Hepatocyte (in vitro differentiated cells): Measurements from ENCODE around the gene PTPRN2. TPM values are rescaled to one million over a fixed set of nuclear protein-coding genes. Genes with fewer than 3 reads are reported as not detected.
"Not testable (repeated sequence)": the region's sequence is repeated elsewhere in the genome, so short reads cannot be mapped to it uniquely, and the experiment has no call there.

Experiments used
- DNase-seq: peaks from one replicate; pipeline ENCODE4 v3.0.0-alpha.2; 2016; ENCODE audit warnings: low spot score
- H2AFZ ChIP-seq: fragments of 200-600 bp; sonication (generic); 2 replicates; pipeline ENCODE4 v1.6.0; 2016; ENCODE audit warnings: antibody characterized with exemption, mild to moderate bottlenecking
- H3K27ac ChIP-seq: fragments of 200-600 bp; sonication (generic); 2 replicates; pipeline ENCODE4 v1.5.1; 2016; ENCODE audit warnings: mild to moderate bottlenecking
- H3K27me3 ChIP-seq: fragments of 200-600 bp; sonication (generic); 2 replicates; pipeline ENCODE4 v1.6.1; 2016
- H3K36me3 ChIP-seq: fragments of 200-600 bp; sonication (generic); replicated peaks from 2 replicates; pipeline ENCODE4 v1.5.1; 2016; ENCODE audit warnings: low read depth; ENCODE audit not compliant: insufficient read depth
- H3K4me1 ChIP-seq: fragments of 200-600 bp; sonication (generic); 2 replicates; pipeline ENCODE4 v1.5.1; 2016; ENCODE audit warnings: mild to moderate bottlenecking, moderate library complexity; ENCODE audit not compliant: insufficient read depth
- H3K4me2 ChIP-seq: fragments of 200-600 bp; sonication (generic); 2 replicates; pipeline ENCODE4 v1.6.0; 2016
- H3K4me3 ChIP-seq: fragments of 200-600 bp; sonication (generic); 2 replicates; pipeline ENCODE4 v1.5.1; 2016; ENCODE audit warnings: mild to moderate bottlenecking
- H3K79me2 ChIP-seq: fragments of 200-600 bp; sonication (generic); 2 replicates; pipeline ENCODE4 v1.6.0; 2017; ENCODE audit warnings: mild to moderate bottlenecking
- H3K9me2 ChIP-seq: fragments of 200-600 bp; sonication (generic); replicated peaks from 2 replicates; pipeline ENCODE4 v1.6.0; 2017; ENCODE audit warnings: mild to moderate bottlenecking; ENCODE audit not compliant: insufficient read depth
- H3K9me3 ChIP-seq: fragments of 200-600 bp; sonication (generic); 2 replicates; pipeline ENCODE4 v1.5.1; 2016; ENCODE audit warnings: low read depth, mild to moderate bottlenecking
- H4K20me1 ChIP-seq: fragments of 200-600 bp; sonication (generic); 2 replicates; pipeline ENCODE4 v1.6.0; 2016; ENCODE audit warnings: mild to moderate bottlenecking; ENCODE audit not compliant: insufficient read depth, poor library complexity, severe bottlenecking
- CTCF ChIP-seq: fragments of 200-600 bp; sonication (generic); IDR thresholded peaks from 2 replicates; pipeline ENCODE4 v1.5.1; 2016; ENCODE audit warnings: antibody characterized with exemption, mild to moderate bottlenecking; ENCODE audit not compliant: poor library complexity
- EZH2 ChIP-seq: fragments of 200-600 bp; sonication (generic); IDR thresholded peaks from 2 replicates; pipeline ENCODE4 v1.6.1; 2016; ENCODE audit warnings: antibody characterized with exemption, mild to moderate bottlenecking, borderline replicate concordance
- EZH2phosphoT487 ChIP-seq: fragments of 200-600 bp; sonication (generic); IDR thresholded peaks from one replicate; pipeline ENCODE4 v1.6.1; 2018; ENCODE audit warnings: antibody characterized with exemption, mild to moderate bottlenecking, low read depth, moderate library complexity; ENCODE audit not compliant: unreplicated experiment, severe bottlenecking
- WGBS: methylation state at CpG from one replicate; pipeline ENCODE4 v1.1.6; 2016; ENCODE audit warnings: low lambda C conversion rate; ENCODE audit errors: missing lambda C conversion rate; 5-methylcytosine and 5-hydroxymethylcytosine counted together
- microRNA counts: library from miRNA; unstranded; fragments of <30 nt; microRNA quantifications from one replicate; lab custom pipeline; 2017
- microRNA-seq: library from miRNA; unstranded; fragments of <30 nt; microRNA quantifications from one replicate; pipeline ENCODE4, GENCODE V29; 2017
- polyA plus RNA-seq: library from polyadenylated mRNA; unstranded; fragments of >200 nt; fragmentation: Nextera tagmentation; extraction: Ambion mirVana; gene quantifications from 2 replicates; pipeline ENCODE4 v1.2.1, GENCODE V29; 2016
- small RNA-seq: library from RNA; depleted of rRNA; stranded (forward); fragments of <200 nt; gene quantifications from one replicate; pipeline ENCODE3, GENCODE V24; 2014
- total RNA-seq: library from RNA; depleted of rRNA; stranded (reverse); fragments of >200 nt; gene quantifications from 2 replicates; pipeline ENCODE4 v1.2.3, GENCODE V29; 2014

The PTPRN2 gene
- total and polyA plus RNA-seq, 2 experiments from 2014 or later, result 2.1 to 3.3 TPM

- peak; percentile 30 for DNase-seq
- H3K27me3 ChIP-seq, result no peaks in the 10 kb centered on the region
- WGBS, result 70% methylated on average over 8 of the region's 8 CpGs
Measured at GRCh38 chr7:157490465-157490912, 1097.1 kb downstream of the PTPRN2 start.

GRCh38 chr7:157489870-157490269, 1097.8 kb downstream of the PTPRN2 start:
- H2AFZ ChIP-seq, H3K4me1 ChIP-seq, H3K27ac ChIP-seq, H3K27me3 ChIP-seq, H3K9me2 ChIP-seq, H3K4me3 ChIP-seq, H3K79me2 ChIP-seq, H3K4me2 ChIP-seq, H3K36me3 ChIP-seq, H4K20me1 ChIP-seq, DNase-seq, H3K9me3 ChIP-seq: not testable (repeated sequence)
- WGBS, result 91% methylated on average over 3 of the region's 3 CpGs

More at GRCh38 chr7:157490465-157490912, 1097.1 kb downstream of the PTPRN2 start:
- no peaks in the 10 kb centered on the region for H3K36me3 ChIP-seq
- H3K9me3 ChIP-seq, result no peaks in the 10 kb centered on the region
- H3K4me2 ChIP-seq, result no peak overlapping the region
- no peaks in the 10 kb centered on the region for H3K9me2 ChIP-seq
- H3K4me3 ChIP-seq, result no peak overlapping the region
- no peak overlapping the region for H3K27ac ChIP-seq
- TF ChIP-seq CTCF (no peak), EZH2phosphoT487 (no peak), EZH2 (no peak)
- H3K79me2 ChIP-seq, result no peaks in the 10 kb centered on the region
- no peaks in the 10 kb centered on the region for H4K20me1 ChIP-seq
- no peak overlapping the region for H2AFZ ChIP-seq
- no peaks in the 10 kb centered on the region for H3K4me1 ChIP-seq

MicroRNA genes within 50 kb of the gene (microRNA counts, 767-probe panel; counts per million panel counts)
- microRNA hsa-miR-595 (lab: Ali Mortazavi, UCI), result not detected

Small RNAs within 50 kb of the gene (microRNA-seq; reads per million reads assigned to microRNA genes)
- gene MIR153-2, result not detected
- not detected for gene MIR5707
- gene MIR595, result not detected

Small RNAs within 50 kb of the gene (small RNA-seq; reads per million reads assigned to genes)
- gene MIR153-2 (not detected), gene MIR5707 (not detected), gene MIR595 (not detected), gene THAP5P1 (not detected)

Other genes starting within 250 kb of the PTPRN2 start
- 7.1 and 9.5 TPM in 2 replicates for gene NCAPG2, start 117.0 kb upstream of the PTPRN2 start, total RNA-seq
- gene NCAPG2, start 117.0 kb upstream of the PTPRN2 start, polyA plus RNA-seq, result 6.2 and 7.0 TPM in 2 replicates
- gene ESYT2, start 241.7 kb upstream of the PTPRN2 start, total RNA-seq, result 59.6 and 61.2 TPM in 2 replicates
- gene ESYT2, start 241.7 kb upstream of the PTPRN2 start, polyA plus RNA-seq, result 29.4 and 33.4 TPM in 2 replicates